ENCODE results near the gene C1orf105.

Gene C1orf105

GRCh38 chr1:172460887-172461315, 40.4 kb downstream of the C1orf105 start:
- no peak for FAIRE-seq

GRCh38 chr1:172465617-172466016, 45.1 kb downstream of the C1orf105 start:
- FAIRE-seq: no peak

- no peak for FAIRE-seq
Measured at GRCh38 chr1:172466795-172467407, 46.4 kb downstream of the C1orf105 start.

GRCh38 chr1:172467446-172467845, 47.0 kb downstream of the C1orf105 start:
- FAIRE-seq: no peak

GRCh38 chr1:172468296-172468695, 47.8 kb downstream of the C1orf105 start:
- FAIRE-seq: no peak

- FAIRE-seq: no peak
Measured at GRCh38 chr1:172469717-172470116, 49.2 kb downstream of the C1orf105 start.

GRCh38 chr1:172470149-172470548, 49.7 kb downstream of the C1orf105 start:
- no peak for FAIRE-seq

GRCh38 chr1:172471666-172472065, 51.2 kb downstream of the C1orf105 start:
- FAIRE-seq: no peak

- FAIRE-seq: no peak
Measured at GRCh38 chr1:172472495-172472894, 52.0 kb downstream of the C1orf105 start.

GRCh38 chr1:172473302-172473701, 52.8 kb downstream of the C1orf105 start:
- no peak for FAIRE-seq

- FAIRE-seq: no peak
Measured at GRCh38 chr1:172473842-172474241, 53.4 kb downstream of the C1orf105 start.

- FAIRE-seq: no peak
Measured at GRCh38 chr1:172476218-172476811, 55.8 kb downstream of the C1orf105 start.

GRCh38 chr1:172477216-172477615, 56.7 kb downstream of the C1orf105 start:
- FAIRE-seq: no peak

- no peak for FAIRE-seq
Measured at GRCh38 chr1:172477741-172478140, 57.3 kb downstream of the C1orf105 start.

- no peak for FAIRE-seq
Measured at GRCh38 chr1:172478485-172478884, 58.0 kb downstream of the C1orf105 start.

- no peak for FAIRE-seq
Measured at GRCh38 chr1:172480431-172480830, 59.9 kb downstream of the C1orf105 start.

- no peak for FAIRE-seq
Measured at GRCh38 chr1:172482044-172482443, 61.6 kb downstream of the C1orf105 start.

GRCh38 chr1:172483448-172483847, 63.0 kb downstream of the C1orf105 start:
- no peak for FAIRE-seq

- no peak for FAIRE-seq
Measured at GRCh38 chr1:172484252-172484651, 63.8 kb downstream of the C1orf105 start.

GRCh38 chr1:172485626-172486025, 65.1 kb downstream of the C1orf105 start:
- no peak for FAIRE-seq

- FAIRE-seq: no peak
Measured at GRCh38 chr1:172486805-172487454, 66.4 kb downstream of the C1orf105 start.

GRCh38 chr1:172487550-172487949, 67.1 kb downstream of the C1orf105 start:
- FAIRE-seq: no peak

GRCh38 chr1:172488393-172488792, 67.9 kb downstream of the C1orf105 start:
- FAIRE-seq: no peak

GRCh38 chr1:172489847-172490246, 69.4 kb downstream of the C1orf105 start:
- no peak for FAIRE-seq
